HepG2 (cell line): ENCODE data around the gene PPP1R15B. TPM values are rescaled to one million over a fixed set of nuclear protein-coding genes. Genes with fewer than 3 reads are reported as not detected.

Experiments
- FOSL2 ChIP-seq: sonication (generic); formaldehyde crosslinking; IDR thresholded peaks from 2 replicates; pipeline ENCODE4 v1.4.0; 2020; ENCODE audit warnings: missing genetic modification reagents
- HNRNPK ChIP-seq: fragments of 200-400 bp; formaldehyde crosslinking; IDR thresholded peaks from 2 replicates; pipeline ENCODE4 v1.6.1; 2018; ENCODE audit warnings: low read length, low read depth, moderate library complexity, mild to moderate bottlenecking; ENCODE audit not compliant: poor library complexity, severe bottlenecking
- JUND ChIP-seq: sonication (generic); formaldehyde crosslinking; IDR thresholded peaks from 2 replicates; pipeline ENCODE4 v1.8.0; 2022; ENCODE audit warnings: mild to moderate bottlenecking, missing genetic modification reagents
- MAFK ChIP-seq, 2 experiments: IDR thresholded peaks in 1 of 2; conservative IDR thresholded peaks in 1 of 2; 2 replicates each; pipeline ENCODE4 v1.6.1; 2011; ENCODE audit warnings: improper control_type of control experiment in 2 of 2, low read length in 2 of 2
- MLLT10 ChIP-seq: sonication (generic); formaldehyde crosslinking; IDR thresholded peaks from 2 replicates; pipeline ENCODE4 v1.4.0; 2020; ENCODE audit warnings: missing genetic modification reagents
- NR2F1 ChIP-seq, 2 experiments: fragments of 450-650 bp in 1 of 2; formaldehyde crosslinking in 1 of 2; IDR thresholded peaks; 2 replicates each; pipeline versions ENCODE4 v1.5.0 to v1.6.1; 2016 to 2020; ENCODE audit warnings: mild to moderate bottlenecking in 1 of 2, missing compliant biosample characterization in 1 of 2, missing genetic modification reagents in 1 of 2, moderate library complexity in 1 of 2
- PPARG ChIP-seq: conservative IDR thresholded peaks from 2 replicates; pipeline ENCODE4 v1.6.1; 2016; ENCODE audit warnings: missing biosample characterization, missing genetic modification reagents
- RARA ChIP-seq: IDR thresholded peaks from 2 replicates; pipeline ENCODE4 v1.6.1; 2016; ENCODE audit warnings: missing genetic modification reagents, missing compliant biosample characterization
- RXRA ChIP-seq: sonication (generic); formaldehyde crosslinking; IDR thresholded peaks from 2 replicates; pipeline ENCODE4 v1.5.1; 2020; ENCODE audit warnings: missing genetic modification reagents
- SMAD3 ChIP-seq: sonication (generic); formaldehyde crosslinking; IDR thresholded peaks from 2 replicates; pipeline ENCODE4 v1.4.0; 2020; ENCODE audit warnings: missing genetic modification reagents
- SOX13 ChIP-seq, 3 experiments: fragments of 450-650 bp in 1 of 3; sonication (generic) in 1 of 3; formaldehyde crosslinking in 1 of 3; IDR thresholded peaks in 2 of 3; conservative IDR thresholded peaks in 1 of 3; 2 replicates each; pipeline versions ENCODE4 v1.5.0 to v1.6.1; 2016 to 2020; ENCODE audit warnings: antibody characterized with exemption in 1 of 3, mild to moderate bottlenecking in 1 of 3, missing compliant biosample characterization in 1 of 3, missing genetic modification reagents in 1 of 3, moderate library complexity in 1 of 3
- ZNF598 ChIP-seq: sonication (generic); formaldehyde crosslinking; IDR thresholded peaks from 2 replicates; pipeline ENCODE4 v1.5.1; 2020; ENCODE audit warnings: mild to moderate bottlenecking, missing genetic modification reagents, borderline replicate concordance
- ZNF644 ChIP-seq: IDR thresholded peaks from 2 replicates; pipeline ENCODE4 v1.6.1; 2016; ENCODE audit warnings: low read depth
- polyA plus RNA-seq, 8 experiments: library from polyadenylated mRNA; depleted of rRNA in 3 of 8; stranded (reverse) in 7 of 8; unstranded in 1 of 8; fragments of >200 nt; fragmentation: Illumina TruSeq in 4 of 8; extraction: Trizol in 4 of 8; gene quantifications; 2 replicates each; pipeline versions ENCODE4 v1.2.1 to v1.2.3, GENCODE V29; 2011 to 2016; ENCODE audit warnings: low read depth in 4 of 8, missing spikeins in 1 of 8, mixed read lengths in 1 of 8; ENCODE audit not compliant: insufficient read depth in 1 of 8
- total RNA-seq, 5 experiments: library from RNA; depleted of rRNA; stranded (reverse); fragments of >200 nt; fragmentation: Illumina TruSeq; extraction: Trizol; gene quantifications; 2 replicates each; pipeline ENCODE4 v1.2.3, GENCODE V29; 2016; ENCODE audit warnings: low read depth in 1 of 5
- TF ChIP-seq, protein P1 (sequence below): IDR thresholded peaks from 2 replicates; pipeline ENCODE4 v1.4.0; 2020; ENCODE audit warnings: mild to moderate bottlenecking, missing genetic modification reagents
- TF ChIP-seq, protein P2 (sequence below): IDR thresholded peaks from 2 replicates; pipeline ENCODE4 v1.6.1; 2016; ENCODE audit warnings: low read depth
- TF ChIP-seq, protein P3 (sequence below): sonication (generic); formaldehyde crosslinking; IDR thresholded peaks from 2 replicates; pipeline ENCODE4 v1.5.0; 2020; ENCODE audit warnings: mild to moderate bottlenecking, missing genetic modification reagents
- TF ChIP-seq, protein P4 (sequence below): sonication (generic); IDR thresholded peaks from 2 replicates; pipeline ENCODE4 v1.6.1; 2016; ENCODE audit warnings: low read depth, borderline replicate concordance

PPP1R15B gene
- total and polyA plus RNA-seq, 2 of the 13 experiments (the other 11 are each of a cell fraction or from before 2014, with no cell fraction given): 13.4 to 23.8 TPM

DNA sequence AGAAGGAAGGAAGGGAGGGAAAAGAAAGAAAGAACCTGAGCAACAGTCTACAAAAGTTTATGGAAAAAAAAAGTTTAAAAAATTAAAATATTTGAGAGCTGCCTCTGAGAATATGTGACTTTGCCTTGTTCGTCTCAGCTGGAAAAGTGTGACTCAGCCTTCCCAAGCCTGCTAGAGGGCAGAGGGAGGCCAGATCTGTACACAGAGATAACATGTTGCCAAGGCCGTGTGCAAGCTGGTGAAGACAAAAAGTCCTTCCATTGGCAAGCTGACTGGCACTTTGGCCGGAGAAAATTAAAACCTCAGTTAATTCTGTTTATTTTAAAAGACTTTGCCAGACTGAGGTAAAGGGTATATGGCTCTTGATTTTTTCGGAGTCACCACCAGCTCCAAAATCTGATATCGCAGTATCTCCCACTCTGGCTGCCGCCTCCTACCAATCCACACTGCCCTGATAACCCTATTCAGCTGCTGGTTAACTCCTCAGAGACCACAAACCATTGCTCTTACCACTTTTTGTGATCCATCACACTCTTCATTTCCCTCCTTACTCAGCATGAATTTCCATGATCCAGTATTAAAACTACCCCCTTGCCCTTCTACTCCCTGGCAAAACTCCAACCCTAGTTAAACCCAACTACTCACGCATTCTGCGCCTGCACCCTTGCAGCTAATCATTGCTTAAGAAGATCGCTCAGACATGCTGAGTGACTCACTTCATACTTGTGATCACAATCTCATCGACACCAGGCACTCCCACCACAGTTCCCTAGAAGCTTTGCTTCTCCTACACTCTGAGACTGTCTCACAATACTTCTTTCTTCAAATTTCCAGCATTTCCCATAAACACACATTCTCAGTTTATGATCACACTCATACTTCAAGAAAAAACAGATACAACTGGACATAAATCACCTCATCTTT is 5.7 kb upstream of the PPP1R15B start (continued):
- TF ChIP-seq, protein P1, sequence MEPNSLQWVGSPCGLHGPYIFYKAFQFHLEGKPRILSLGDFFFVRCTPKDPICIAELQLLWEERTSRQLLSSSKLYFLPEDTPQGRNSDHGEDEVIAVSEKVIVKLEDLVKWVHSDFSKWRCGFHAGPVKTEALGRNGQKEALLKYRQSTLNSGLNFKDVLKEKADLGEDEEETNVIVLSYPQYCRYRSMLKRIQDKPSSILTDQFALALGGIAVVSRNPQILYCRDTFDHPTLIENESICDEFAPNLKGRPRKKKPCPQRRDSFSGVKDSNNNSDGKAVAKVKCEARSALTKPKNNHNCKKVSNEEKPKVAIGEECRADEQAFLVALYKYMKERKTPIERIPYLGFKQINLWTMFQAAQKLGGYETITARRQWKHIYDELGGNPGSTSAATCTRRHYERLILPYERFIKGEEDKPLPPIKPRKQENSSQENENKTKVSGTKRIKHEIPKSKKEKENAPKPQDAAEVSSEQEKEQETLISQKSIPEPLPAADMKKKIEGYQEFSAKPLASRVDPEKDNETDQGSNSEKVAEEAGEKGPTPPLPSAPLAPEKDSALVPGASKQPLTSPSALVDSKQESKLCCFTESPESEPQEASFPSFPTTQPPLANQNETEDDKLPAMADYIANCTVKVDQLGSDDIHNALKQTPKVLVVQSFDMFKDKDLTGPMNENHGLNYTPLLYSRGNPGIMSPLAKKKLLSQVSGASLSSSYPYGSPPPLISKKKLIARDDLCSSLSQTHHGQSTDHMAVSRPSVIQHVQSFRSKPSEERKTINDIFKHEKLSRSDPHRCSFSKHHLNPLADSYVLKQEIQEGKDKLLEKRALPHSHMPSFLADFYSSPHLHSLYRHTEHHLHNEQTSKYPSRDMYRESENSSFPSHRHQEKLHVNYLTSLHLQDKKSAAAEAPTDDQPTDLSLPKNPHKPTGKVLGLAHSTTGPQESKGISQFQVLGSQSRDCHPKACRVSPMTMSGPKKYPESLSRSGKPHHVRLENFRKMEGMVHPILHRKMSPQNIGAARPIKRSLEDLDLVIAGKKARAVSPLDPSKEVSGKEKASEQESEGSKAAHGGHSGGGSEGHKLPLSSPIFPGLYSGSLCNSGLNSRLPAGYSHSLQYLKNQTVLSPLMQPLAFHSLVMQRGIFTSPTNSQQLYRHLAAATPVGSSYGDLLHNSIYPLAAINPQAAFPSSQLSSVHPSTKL (CRISPR knock-in tag): peak; percentile 49; the same call in 1 of the 2 replicates
- TF ChIP-seq NR2F1 (CRISPR knock-in tag; IDR thresholded peaks at IDR 0.05): peak; percentile 22 to 69; a peak in 1 of 4 replicates
- peak; percentile 83 for TF ChIP-seq HNRNPK
- TF ChIP-seq ZNF644 (CRISPR knock-in tag): peak; percentile 48; the same call in 1 of the 2 replicates
- TF ChIP-seq MAFK (conservative IDR thresholded peaks at IDR 0.05 in 1 of 2, IDR thresholded peaks at IDR 0.05 in 1 of 2; ENCODE audit: low read length in 2 of 2): 0 out of 4 replicates have a peak, but pooled peaks of 1 of the 2 experiments have one; percentile 9
- no peak for TF ChIP-seq MLLT10 (CRISPR knock-in tag)
- TF ChIP-seq RARA (CRISPR knock-in tag): peak; percentile 76
- TF ChIP-seq FOSL2 (CRISPR knock-in tag): peak; percentile 93
- TF ChIP-seq, protein P2, sequence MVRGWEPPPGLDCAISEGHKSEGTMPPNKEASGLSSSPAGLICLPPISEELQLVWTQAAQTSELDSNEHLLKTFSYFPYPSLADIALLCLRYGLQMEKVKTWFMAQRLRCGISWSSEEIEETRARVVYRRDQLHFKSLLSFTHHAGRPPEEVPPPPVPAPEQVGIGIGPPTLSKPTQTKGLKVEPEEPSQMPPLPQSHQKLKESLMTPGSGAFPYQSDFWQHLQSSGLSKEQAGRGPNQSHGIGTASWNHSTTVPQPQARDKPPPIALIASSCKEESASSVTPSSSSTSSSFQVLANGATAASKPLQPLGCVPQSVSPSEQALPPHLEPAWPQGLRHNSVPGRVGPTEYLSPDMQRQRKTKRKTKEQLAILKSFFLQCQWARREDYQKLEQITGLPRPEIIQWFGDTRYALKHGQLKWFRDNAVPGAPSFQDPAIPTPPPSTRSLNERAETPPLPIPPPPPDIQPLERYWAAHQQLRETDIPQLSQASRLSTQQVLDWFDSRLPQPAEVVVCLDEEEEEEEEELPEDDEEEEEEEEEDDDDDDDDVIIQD (CRISPR knock-in tag): 0 out of 2 replicates have a peak, but pooled peaks have one; percentile 13
- TF ChIP-seq, protein P3, sequence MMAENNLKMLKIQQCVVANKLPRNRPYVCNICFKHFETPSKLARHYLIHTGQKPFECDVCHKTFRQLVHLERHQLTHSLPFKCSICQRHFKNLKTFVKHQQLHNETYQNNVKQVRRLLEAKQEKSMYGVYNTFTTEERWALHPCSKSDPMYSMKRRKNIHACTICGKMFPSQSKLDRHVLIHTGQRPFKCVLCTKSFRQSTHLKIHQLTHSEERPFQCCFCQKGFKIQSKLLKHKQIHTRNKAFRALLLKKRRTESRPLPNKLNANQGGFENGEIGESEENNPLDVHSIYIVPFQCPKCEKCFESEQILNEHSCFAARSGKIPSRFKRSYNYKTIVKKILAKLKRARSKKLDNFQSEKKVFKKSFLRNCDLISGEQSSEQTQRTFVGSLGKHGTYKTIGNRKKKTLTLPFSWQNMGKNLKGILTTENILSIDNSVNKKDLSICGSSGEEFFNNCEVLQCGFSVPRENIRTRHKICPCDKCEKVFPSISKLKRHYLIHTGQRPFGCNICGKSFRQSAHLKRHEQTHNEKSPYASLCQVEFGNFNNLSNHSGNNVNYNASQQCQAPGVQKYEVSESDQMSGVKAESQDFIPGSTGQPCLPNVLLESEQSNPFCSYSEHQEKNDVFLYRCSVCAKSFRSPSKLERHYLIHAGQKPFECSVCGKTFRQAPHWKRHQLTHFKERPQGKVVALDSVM (CRISPR knock-in tag): 0 out of 2 replicates have a peak, but pooled peaks have one; percentile 21
- no peak for TF ChIP-seq ZNF598
- TF ChIP-seq JUND: 0 out of 2 replicates have a peak, but pooled peaks have one; percentile 44
- TF ChIP-seq, protein P4, sequence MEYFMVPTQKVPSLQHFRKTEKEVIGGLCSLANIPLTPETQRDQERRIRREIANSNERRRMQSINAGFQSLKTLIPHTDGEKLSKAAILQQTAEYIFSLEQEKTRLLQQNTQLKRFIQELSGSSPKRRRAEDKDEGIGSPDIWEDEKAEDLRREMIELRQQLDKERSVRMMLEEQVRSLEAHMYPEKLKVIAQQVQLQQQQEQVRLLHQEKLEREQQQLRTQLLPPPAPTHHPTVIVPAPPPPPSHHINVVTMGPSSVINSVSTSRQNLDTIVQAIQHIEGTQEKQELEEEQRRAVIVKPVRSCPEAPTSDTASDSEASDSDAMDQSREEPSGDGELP: peak; percentile 77; the same call in 1 of the 2 replicates
- TF ChIP-seq RXRA: peak; percentile 37; the same call in 1 of the 2 replicates
- 0 out of 2 replicates have a peak, but pooled peaks have one; percentile 27 for TF ChIP-seq SMAD3 (CRISPR knock-in tag)
- no peak for TF ChIP-seq SOX13 (IDR thresholded peaks at IDR 0.05)
- TF ChIP-seq SOX13 (CRISPR knock-in tag; conservative IDR thresholded peaks at IDR 0.05 in 1 of 2, IDR thresholded peaks at IDR 0.05 in 1 of 2): 0 out of 4 replicates have a peak, but pooled peaks of 1 of the 2 experiments have one; percentile 30
- no peak for TF ChIP-seq PPARG (CRISPR knock-in tag)
